CD14-positive monocyte (primary cell): ENCODE measurements around the gene GABARAPL1. TPM values are rescaled to one million over a fixed set of nuclear protein-coding genes. Genes with fewer than 3 reads are reported as not detected.

Experiments used
- DNase-seq, 3 donors: peaks; one replicate each; pipeline ENCODE4 v3.0.0-alpha.2; 2011 to 2022
- H2AFZ ChIP-seq: 2 replicates; pipeline ENCODE4 v1.6.0; 2012; ENCODE audit warnings: mild to moderate bottlenecking, low read depth, low read length, inconsistent platforms; ENCODE audit not compliant: insufficient read depth, poor library complexity, severe bottlenecking
- H3K27ac ChIP-seq, 2 donors: 1 replicate in 1 of 2; 2 replicates in 1 of 2; pipeline ENCODE4 v1.5.1; 2012 to 2013; ENCODE audit warnings: low read length in 2 of 2, control low read depth in 1 of 2, inconsistent platforms in 1 of 2, low read depth in 1 of 2, mild to moderate bottlenecking in 1 of 2
- H3K27me3 ChIP-seq, 2 donors: one replicate each; pipeline versions ENCODE4 v1.6.0 to v1.6.1; 2011 to 2013; ENCODE audit warnings: low read length in 2 of 2; ENCODE audit not compliant: control insufficient read depth in 2 of 2, insufficient read depth in 2 of 2
- H3K36me3 ChIP-seq, 2 donors: replicated peaks in 1 of 2; 1 replicate in 1 of 2; 2 replicates in 1 of 2; pipeline versions ENCODE4 v1.5.1 to v1.6.1; 2012 to 2013; ENCODE audit warnings: low read length in 2 of 2, control low read depth in 1 of 2, inconsistent platforms in 1 of 2, mild to moderate bottlenecking in 1 of 2; ENCODE audit not compliant: insufficient read depth in 2 of 2, control insufficient read depth in 1 of 2
- H3K4me1 ChIP-seq, 2 donors: 1 replicate in 1 of 2; 2 replicates in 1 of 2; pipeline versions ENCODE4 v1.5.1 to v1.6.1; 2012 to 2013; ENCODE audit warnings: low read length in 2 of 2, control low read depth in 1 of 2, inconsistent platforms in 1 of 2, mild to moderate bottlenecking in 1 of 2, moderate library complexity in 1 of 2; ENCODE audit not compliant: insufficient read depth in 2 of 2, control insufficient read depth in 1 of 2
- H3K4me2 ChIP-seq: replicated peaks from 2 replicates; pipeline ENCODE3; 2012; ENCODE audit warnings: low read length, moderate library complexity, mild to moderate bottlenecking; ENCODE audit not compliant: poor library complexity, severe bottlenecking; ENCODE audit errors: extremely low read depth
- H3K4me3 ChIP-seq, 3 experiments: fragments of 200-600 bp in 1 of 3; sonication (generic) in 1 of 3; replicated peaks in 1 of 3; 1 replicate in 2 of 3; 2 replicates in 1 of 3; pipeline ENCODE4 v1.5.1; 2011 to 2013; ENCODE audit warnings: low read length in 3 of 3, mild to moderate bottlenecking in 3 of 3, control low read depth in 2 of 3, low read depth in 2 of 3, inconsistent platforms in 1 of 3, moderate library complexity in 1 of 3
- H3K79me2 ChIP-seq: 2 replicates; pipeline ENCODE4 v1.6.0; 2012; ENCODE audit warnings: mild to moderate bottlenecking, control low read depth, inconsistent platforms, low read length, moderate library complexity; ENCODE audit not compliant: insufficient read depth
- H3K9ac ChIP-seq: 2 replicates; pipeline ENCODE4 v1.6.0; 2017; ENCODE audit warnings: low read length, mild to moderate bottlenecking; ENCODE audit not compliant: insufficient read depth, poor library complexity, severe bottlenecking
- H3K9me3 ChIP-seq, 2 donors: replicated peaks in 1 of 2; 1 replicate in 1 of 2; 2 replicates in 1 of 2; pipeline versions ENCODE4 v1.5.1 to v1.6.1; 2012 to 2013; ENCODE audit warnings: low read length in 2 of 2, control low read depth in 1 of 2; ENCODE audit not compliant: control insufficient read depth in 1 of 2, insufficient read depth in 1 of 2
- H4K20me1 ChIP-seq: 2 replicates; pipeline ENCODE4 v1.6.0; 2012; ENCODE audit warnings: mild to moderate bottlenecking, low read length, control low read depth, moderate library complexity; ENCODE audit not compliant: insufficient read depth
- H3K27ac Mint-ChIP-seq, 7 donors: one replicate each; pipeline ENCODE4 v1.8.0; 2020; ENCODE audit warnings: mild to moderate bottlenecking in 7 of 7, mixed read lengths in 7 of 7, moderate library complexity in 6 of 7, inconsistent platforms in 2 of 7
- H3K27me3 Mint-ChIP-seq, 3 donors: one replicate each; pipeline ENCODE4 v1.8.0; 2021 to 2022; ENCODE audit warnings: low read depth in 3 of 3, mild to moderate bottlenecking in 3 of 3, mixed read lengths in 3 of 3, moderate library complexity in 3 of 3, inconsistent platforms in 1 of 3
- H3K36me3 Mint-ChIP-seq, 2 donors: one replicate each; pipeline ENCODE4 v1.8.0; 2020; ENCODE audit warnings: mixed read lengths in 2 of 2, inconsistent platforms in 1 of 2, mild to moderate bottlenecking in 1 of 2
- H3K4me1 Mint-ChIP-seq: one replicate; pipeline ENCODE4 v1.8.0; 2020; ENCODE audit warnings: mild to moderate bottlenecking, mixed read lengths
- H3K4me3 Mint-ChIP-seq, 2 donors: one replicate each; pipeline ENCODE4 v1.8.0; 2020; ENCODE audit warnings: mild to moderate bottlenecking in 2 of 2, mixed read lengths in 2 of 2, moderate library complexity in 1 of 2
- H3K9me3 Mint-ChIP-seq, 7 donors: one replicate each; pipeline ENCODE4 v1.8.0; 2020 to 2022; ENCODE audit warnings: mixed read lengths in 7 of 7, mild to moderate bottlenecking in 6 of 7, moderate library complexity in 6 of 7, inconsistent platforms in 2 of 7
- CTCF ChIP-seq: fragments of 200-600 bp; IDR thresholded peaks from one replicate; pipeline ENCODE4 v1.8.0; 2022; ENCODE audit warnings: antibody characterized with exemption, mild to moderate bottlenecking
- WGBS: methylation state at CpG from one replicate; pipeline ENCODE4 v1.1.5; 2013; ENCODE audit warnings: missing lambda C conversion rate; ENCODE audit not compliant: insufficient coverage; 5-methylcytosine and 5-hydroxymethylcytosine counted together
- intact Hi-C, 2 donors: fragments of 100-400 bp; cut with micrococcal nuclease; formaldehyde crosslinking; loops; one replicate each; pipeline versions ENCODE4 v1.15.0 to v1.15.1; 2023
- polyA plus RNA-seq, 3 donors: library from polyadenylated mRNA; depleted of rRNA in 1 of 3; unstranded in 2 of 3; stranded (reverse) in 1 of 3; fragments of 300-500 nt in 2 of 3; fragments of >200 nt in 1 of 3; fragmentation: Illumina TruSeq in 2 of 3; gene quantifications; 1 replicate in 2 of 3; 2 replicates in 1 of 3; pipeline ENCODE4 v1.2.3, GENCODE V29; 2012 to 2021

GABARAPL1 gene
- polyA plus RNA-seq, 3 donors = 13.1 to 291 (median 15.5) TPM

- DNase-seq = no peak
- H3K9ac ChIP-seq = no peak overlapping the region
- no peaks in the 10 kb centered on the region for H3K36me3 Mint-ChIP-seq
- no peaks in the 10 kb centered on the region for H3K9me3 ChIP-seq
- H3K27me3 ChIP-seq = no peaks in the 10 kb centered on the region
- no peak overlapping the region for H3K4me2 ChIP-seq
- H3K4me1 Mint-ChIP-seq = no peaks in the 10 kb centered on the region
- intact Hi-C loops = no loop called here
- H3K27me3 Mint-ChIP-seq = peaks cover 0 to 1% (median 0%) of the 10 kb centered on the region in 3 donors
- H4K20me1 ChIP-seq = no peaks in the 10 kb centered on the region
- 0% methylated on average over 1 of the region's 1 CpG for WGBS
- H3K27ac Mint-ChIP-seq = no peak overlapping the region
- no peak overlapping the region for H3K4me3 Mint-ChIP-seq
- no peak for TF ChIP-seq CTCF
- no peak overlapping the region for H2AFZ ChIP-seq
- no peaks in the 10 kb centered on the region for H3K36me3 ChIP-seq
- H3K4me1 ChIP-seq = no peaks in the 10 kb centered on the region
- no peaks in the 10 kb centered on the region for H3K79me2 ChIP-seq
- peaks cover 0 to 6% (median 4%) of the 10 kb centered on the region in 7 donors for H3K9me3 Mint-ChIP-seq
- no peak overlapping the region for H3K4me3 ChIP-seq
- no peak overlapping the region for H3K27ac ChIP-seq
Observed at GRCh38 chr12:10260927-10261326, 48.2 kb downstream of the GABARAPL1 start.

- H3K27me3 Mint-ChIP-seq = peaks cover 0 to 3% (median 0%) of the 10 kb centered on the region in 3 donors
- no peaks in the 10 kb centered on the region for H3K4me1 ChIP-seq
Observed at GRCh38 chr12:10268037-10268436, 55.4 kb downstream of the GABARAPL1 start.

More at GRCh38 chr12:10268037-10268436, 55.4 kb downstream of the GABARAPL1 start:
- H3K4me1 Mint-ChIP-seq = no peaks in the 10 kb centered on the region
- Histone ChIP-seq H3K9ac (no peak overlapping the region), H3K9me3 (no peaks in the 10 kb centered on the region), H3K27me3 (no peaks in the 10 kb centered on the region), H4K20me1 (no peaks in the 10 kb centered on the region), H3K36me3 (no peaks in the 10 kb centered on the region), H3K4me3 (no peak overlapping the region), H3K4me2 (no peak overlapping the region), H3K27ac (no peak overlapping the region), H3K79me2 (no peaks in the 10 kb centered on the region), H2AFZ (no peak overlapping the region)
- no peaks in the 10 kb centered on the region for H3K36me3 Mint-ChIP-seq
- TF ChIP-seq CTCF = no peak
- H3K4me3 Mint-ChIP-seq = no peak overlapping the region
- intact Hi-C loops = no loop called here
- no peak for DNase-seq
- H3K27ac Mint-ChIP-seq = no peak overlapping the region
- H3K9me3 Mint-ChIP-seq = peaks cover 0 to 6% (median 2%) of the 10 kb centered on the region in 7 donors
- WGBS = 96% methylated on average over 5 of the region's 5 CpGs
